NCI-H446 treated with DMSO at 0.1 percent for 48 hours (cell line): Measurements from ENCODE around the gene TES.
"Not testable (repeated sequence)": the region's sequence is repeated elsewhere in the genome, so short reads cannot be mapped to it uniquely, and the experiment has no call there.

Experiments
- DNase-seq: peaks from one replicate; lab custom pipeline; 2025; lab: John Stamatoyannopoulos, UW

Gene TES

GRCh38 chr7:116210345-116211005 lies at the start of gene TES:
TSS of gene TES (plus strand) at chr7:116210539. CDS start at chr7:116210708, 169 bp downstream.
- no peak for DNase-seq

GRCh38 chr7:116161728-116162127 lies 48.6 kb upstream of the TES start:
- no peak for DNase-seq

GRCh38 chr7:116162254-116162653 lies 48.1 kb upstream of the TES start:
- DNase-seq, result no peak

- no peak for DNase-seq
Observed at GRCh38 chr7:116162992-116163391, 47.3 kb upstream of the TES start.

GRCh38 chr7:116164552-116165306 lies 45.6 kb upstream of the TES start:
- no peak for DNase-seq

- DNase-seq, result no peak
Observed at GRCh38 chr7:116165717-116166116, 44.6 kb upstream of the TES start.

GRCh38 chr7:116166156-116166555 lies 44.2 kb upstream of the TES start:
- no peak for DNase-seq

- DNase-seq, result no peak
Observed at GRCh38 chr7:116167177-116167576, 43.2 kb upstream of the TES start.

GRCh38 chr7:116169060-116169459 lies 41.3 kb upstream of the TES start:
- DNase-seq, result no peak

GRCh38 chr7:116170180-116170579 lies 40.2 kb upstream of the TES start:
- DNase-seq, result no peak

GRCh38 chr7:116171094-116171493 lies 39.2 kb upstream of the TES start:
- DNase-seq, result no peak

- DNase-seq, result no peak
Observed at GRCh38 chr7:116172353-116172752, 38.0 kb upstream of the TES start.

- no peak for DNase-seq
Observed at GRCh38 chr7:116173051-116174028, 37.0 kb upstream of the TES start.

- DNase-seq, result not testable (repeated sequence)
Observed at GRCh38 chr7:116175095-116175494, 35.2 kb upstream of the TES start.

- DNase-seq, result no peak
Observed at GRCh38 chr7:116176226-116176625, 34.1 kb upstream of the TES start.

GRCh38 chr7:116177009-116177408 lies 33.3 kb upstream of the TES start:
- no peak for DNase-seq

GRCh38 chr7:116180302-116180701 lies 30.0 kb upstream of the TES start:
- peak; percentile 18 for DNase-seq

GRCh38 chr7:116182023-116182422 lies 28.3 kb upstream of the TES start:
- no peak for DNase-seq

- no peak for DNase-seq
Observed at GRCh38 chr7:116185450-116185849, 24.9 kb upstream of the TES start.

- no peak for DNase-seq
Observed at GRCh38 chr7:116185956-116186355, 24.4 kb upstream of the TES start.

GRCh38 chr7:116187400-116187799 lies 22.9 kb upstream of the TES start:
- no peak for DNase-seq

GRCh38 chr7:116193329-116194087 lies 16.8 kb upstream of the TES start:
- no peak for DNase-seq
